HEK293 (cell line): ENCODE measurements around the gene CCDC179.

Source experiments
- MZF1 ChIP-seq: fragments of 450-650 bp; formaldehyde crosslinking; IDR thresholded peaks from 2 replicates; pipeline ENCODE4 v1.5.1; 2017; ENCODE audit warnings: missing biosample characterization, missing genetic modification characterization, borderline replicate concordance
- REPIN1 ChIP-seq: fragments of 450-650 bp; formaldehyde crosslinking; IDR thresholded peaks from 2 replicates; pipeline ENCODE4 v1.5.1; 2017; ENCODE audit warnings: missing biosample characterization, missing genetic modification characterization, low read depth
- ZNF138 ChIP-seq: fragments of 450-650 bp; formaldehyde crosslinking; IDR thresholded peaks from 2 replicates; pipeline ENCODE4 v1.5.1; 2016; ENCODE audit warnings: missing biosample characterization, missing genetic modification characterization, borderline replicate concordance
- ZNF341 ChIP-seq: fragments of 450-650 bp; formaldehyde crosslinking; IDR thresholded peaks from 2 replicates; pipeline ENCODE4; 2016; ENCODE audit warnings: low read depth, missing biosample characterization, missing genetic modification characterization
- ZNF473 ChIP-seq: fragments of 450-650 bp; formaldehyde crosslinking; IDR thresholded peaks from 2 replicates; pipeline ENCODE4 v1.5.1; 2017; ENCODE audit warnings: missing biosample characterization, missing genetic modification characterization
- ZNF76 ChIP-seq: fragments of 450-650 bp; formaldehyde crosslinking; IDR thresholded peaks from 2 replicates; pipeline ENCODE4; 2016; ENCODE audit warnings: low read depth, missing biosample characterization, missing genetic modification characterization, borderline replicate concordance
- ZNF777 ChIP-seq: fragments of 450-650 bp; formaldehyde crosslinking; IDR thresholded peaks from 2 replicates; pipeline ENCODE4 v1.5.1; 2017; ENCODE audit warnings: missing biosample characterization, missing genetic modification characterization, borderline replicate concordance
- ZNF843 ChIP-seq: fragments of 450-650 bp; formaldehyde crosslinking; IDR thresholded peaks from 2 replicates; pipeline ENCODE4 v1.5.1; 2016; ENCODE audit warnings: missing biosample characterization, missing genetic modification characterization
- TF ChIP-seq, protein P1 (sequence below): fragments of 450-650 bp; formaldehyde crosslinking; IDR thresholded peaks from 2 replicates; pipeline ENCODE4 v1.5.1; 2016; ENCODE audit warnings: missing biosample characterization, missing genetic modification characterization, borderline replicate concordance
- TF ChIP-seq, protein P2 (sequence below): fragments of 450-650 bp; formaldehyde crosslinking; IDR thresholded peaks from 2 replicates; pipeline ENCODE4 v1.5.1; 2016; ENCODE audit warnings: missing biosample characterization, missing genetic modification characterization, borderline replicate concordance
- TF ChIP-seq, protein P3 (sequence below): fragments of 450-650 bp; formaldehyde crosslinking; IDR thresholded peaks from 2 replicates; pipeline ENCODE4 v1.5.1; 2016; ENCODE audit warnings: missing biosample characterization, missing genetic modification characterization
- TF ChIP-seq, protein P4 (sequence below): sonication (generic); formaldehyde crosslinking; IDR thresholded peaks from 2 replicates; pipeline ENCODE4 v1.8.1; 2022; ENCODE audit warnings: mild to moderate bottlenecking, moderate library complexity, missing genetic modification reagents
- TF ChIP-seq, protein P5 (sequence below): fragments of 450-650 bp; formaldehyde crosslinking; conservative IDR thresholded peaks from 2 replicates; pipeline ENCODE4 v1.5.1; 2016; ENCODE audit warnings: low read depth, missing biosample characterization, missing genetic modification characterization
- TF ChIP-seq, protein P6 (sequence below): fragments of 450-650 bp; formaldehyde crosslinking; IDR thresholded peaks from 2 replicates; pipeline ENCODE4 v1.5.1; 2017; ENCODE audit warnings: missing biosample characterization, missing genetic modification characterization

Gene CCDC179

DNA sequence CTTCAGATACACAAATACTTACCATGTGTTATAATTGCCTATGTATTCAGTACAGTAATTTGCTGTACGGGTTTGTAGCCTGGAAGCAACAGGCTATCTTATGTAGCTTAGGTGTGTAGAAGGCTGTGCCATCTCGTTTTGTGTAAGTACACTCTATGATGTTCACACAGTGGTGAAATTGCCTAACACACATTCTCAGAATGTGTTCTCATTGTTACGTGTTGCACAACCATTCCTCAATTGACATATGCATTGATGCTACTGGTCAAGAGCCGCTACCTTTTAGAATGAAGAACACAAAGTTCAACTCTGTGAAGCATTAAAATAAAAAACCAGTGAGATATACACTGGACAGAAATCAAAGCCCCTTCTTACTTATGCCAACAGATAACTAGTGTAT lies 57.4 kb downstream of the CCDC179 start (continued):
- TF ChIP-seq ZNF76 (tag by site-specific recombination) (no peak), MZF1 (tag by site-specific recombination) (no peak), ZNF341 (no peak), REPIN1 (tag by site-specific recombination) (no peak), ZNF473 (tag by site-specific recombination) (no peak), ZNF777 (no peak), ZNF138 (tag by site-specific recombination) (no peak), ZNF843 (tag by site-specific recombination) (no peak)
- TF ChIP-seq, protein P1, sequence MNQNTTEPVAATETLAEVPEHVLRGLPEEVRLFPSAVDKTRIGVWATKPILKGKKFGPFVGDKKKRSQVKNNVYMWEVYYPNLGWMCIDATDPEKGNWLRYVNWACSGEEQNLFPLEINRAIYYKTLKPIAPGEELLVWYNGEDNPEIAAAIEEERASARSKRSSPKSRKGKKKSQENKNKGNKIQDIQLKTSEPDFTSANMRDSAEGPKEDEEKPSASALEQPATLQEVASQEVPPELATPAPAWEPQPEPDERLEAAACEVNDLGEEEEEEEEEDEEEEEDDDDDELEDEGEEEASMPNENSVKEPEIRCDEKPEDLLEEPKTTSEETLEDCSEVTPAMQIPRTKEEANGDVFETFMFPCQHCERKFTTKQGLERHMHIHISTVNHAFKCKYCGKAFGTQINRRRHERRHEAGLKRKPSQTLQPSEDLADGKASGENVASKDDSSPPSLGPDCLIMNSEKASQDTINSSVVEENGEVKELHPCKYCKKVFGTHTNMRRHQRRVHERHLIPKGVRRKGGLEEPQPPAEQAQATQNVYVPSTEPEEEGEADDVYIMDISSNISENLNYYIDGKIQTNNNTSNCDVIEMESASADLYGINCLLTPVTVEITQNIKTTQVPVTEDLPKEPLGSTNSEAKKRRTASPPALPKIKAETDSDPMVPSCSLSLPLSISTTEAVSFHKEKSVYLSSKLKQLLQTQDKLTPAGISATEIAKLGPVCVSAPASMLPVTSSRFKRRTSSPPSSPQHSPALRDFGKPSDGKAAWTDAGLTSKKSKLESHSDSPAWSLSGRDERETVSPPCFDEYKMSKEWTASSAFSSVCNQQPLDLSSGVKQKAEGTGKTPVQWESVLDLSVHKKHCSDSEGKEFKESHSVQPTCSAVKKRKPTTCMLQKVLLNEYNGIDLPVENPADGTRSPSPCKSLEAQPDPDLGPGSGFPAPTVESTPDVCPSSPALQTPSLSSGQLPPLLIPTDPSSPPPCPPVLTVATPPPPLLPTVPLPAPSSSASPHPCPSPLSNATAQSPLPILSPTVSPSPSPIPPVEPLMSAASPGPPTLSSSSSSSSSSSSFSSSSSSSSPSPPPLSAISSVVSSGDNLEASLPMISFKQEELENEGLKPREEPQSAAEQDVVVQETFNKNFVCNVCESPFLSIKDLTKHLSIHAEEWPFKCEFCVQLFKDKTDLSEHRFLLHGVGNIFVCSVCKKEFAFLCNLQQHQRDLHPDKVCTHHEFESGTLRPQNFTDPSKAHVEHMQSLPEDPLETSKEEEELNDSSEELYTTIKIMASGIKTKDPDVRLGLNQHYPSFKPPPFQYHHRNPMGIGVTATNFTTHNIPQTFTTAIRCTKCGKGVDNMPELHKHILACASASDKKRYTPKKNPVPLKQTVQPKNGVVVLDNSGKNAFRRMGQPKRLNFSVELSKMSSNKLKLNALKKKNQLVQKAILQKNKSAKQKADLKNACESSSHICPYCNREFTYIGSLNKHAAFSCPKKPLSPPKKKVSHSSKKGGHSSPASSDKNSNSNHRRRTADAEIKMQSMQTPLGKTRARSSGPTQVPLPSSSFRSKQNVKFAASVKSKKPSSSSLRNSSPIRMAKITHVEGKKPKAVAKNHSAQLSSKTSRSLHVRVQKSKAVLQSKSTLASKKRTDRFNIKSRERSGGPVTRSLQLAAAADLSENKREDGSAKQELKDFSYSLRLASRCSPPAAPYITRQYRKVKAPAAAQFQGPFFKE, result no peak
- TF ChIP-seq, protein P2, sequence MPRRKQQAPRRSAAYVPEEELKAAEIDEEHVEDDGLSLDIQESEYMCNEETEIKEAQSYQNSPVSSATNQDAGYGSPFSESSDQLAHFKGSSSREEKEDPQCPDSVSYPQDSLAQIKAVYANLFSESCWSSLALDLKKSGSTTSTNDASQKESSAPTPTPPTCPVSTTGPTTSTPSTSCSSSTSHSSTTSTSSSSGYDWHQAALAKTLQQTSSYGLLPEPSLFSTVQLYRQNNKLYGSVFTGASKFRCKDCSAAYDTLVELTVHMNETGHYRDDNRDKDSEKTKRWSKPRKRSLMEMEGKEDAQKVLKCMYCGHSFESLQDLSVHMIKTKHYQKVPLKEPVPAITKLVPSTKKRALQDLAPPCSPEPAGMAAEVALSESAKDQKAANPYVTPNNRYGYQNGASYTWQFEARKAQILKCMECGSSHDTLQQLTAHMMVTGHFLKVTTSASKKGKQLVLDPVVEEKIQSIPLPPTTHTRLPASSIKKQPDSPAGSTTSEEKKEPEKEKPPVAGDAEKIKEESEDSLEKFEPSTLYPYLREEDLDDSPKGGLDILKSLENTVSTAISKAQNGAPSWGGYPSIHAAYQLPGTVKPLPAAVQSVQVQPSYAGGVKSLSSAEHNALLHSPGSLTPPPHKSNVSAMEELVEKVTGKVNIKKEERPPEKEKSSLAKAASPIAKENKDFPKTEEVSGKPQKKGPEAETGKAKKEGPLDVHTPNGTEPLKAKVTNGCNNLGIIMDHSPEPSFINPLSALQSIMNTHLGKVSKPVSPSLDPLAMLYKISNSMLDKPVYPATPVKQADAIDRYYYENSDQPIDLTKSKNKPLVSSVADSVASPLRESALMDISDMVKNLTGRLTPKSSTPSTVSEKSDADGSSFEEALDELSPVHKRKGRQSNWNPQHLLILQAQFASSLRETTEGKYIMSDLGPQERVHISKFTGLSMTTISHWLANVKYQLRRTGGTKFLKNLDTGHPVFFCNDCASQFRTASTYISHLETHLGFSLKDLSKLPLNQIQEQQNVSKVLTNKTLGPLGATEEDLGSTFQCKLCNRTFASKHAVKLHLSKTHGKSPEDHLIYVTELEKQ (tag by site-specific recombination), result no peak
- TF ChIP-seq, protein P3, sequence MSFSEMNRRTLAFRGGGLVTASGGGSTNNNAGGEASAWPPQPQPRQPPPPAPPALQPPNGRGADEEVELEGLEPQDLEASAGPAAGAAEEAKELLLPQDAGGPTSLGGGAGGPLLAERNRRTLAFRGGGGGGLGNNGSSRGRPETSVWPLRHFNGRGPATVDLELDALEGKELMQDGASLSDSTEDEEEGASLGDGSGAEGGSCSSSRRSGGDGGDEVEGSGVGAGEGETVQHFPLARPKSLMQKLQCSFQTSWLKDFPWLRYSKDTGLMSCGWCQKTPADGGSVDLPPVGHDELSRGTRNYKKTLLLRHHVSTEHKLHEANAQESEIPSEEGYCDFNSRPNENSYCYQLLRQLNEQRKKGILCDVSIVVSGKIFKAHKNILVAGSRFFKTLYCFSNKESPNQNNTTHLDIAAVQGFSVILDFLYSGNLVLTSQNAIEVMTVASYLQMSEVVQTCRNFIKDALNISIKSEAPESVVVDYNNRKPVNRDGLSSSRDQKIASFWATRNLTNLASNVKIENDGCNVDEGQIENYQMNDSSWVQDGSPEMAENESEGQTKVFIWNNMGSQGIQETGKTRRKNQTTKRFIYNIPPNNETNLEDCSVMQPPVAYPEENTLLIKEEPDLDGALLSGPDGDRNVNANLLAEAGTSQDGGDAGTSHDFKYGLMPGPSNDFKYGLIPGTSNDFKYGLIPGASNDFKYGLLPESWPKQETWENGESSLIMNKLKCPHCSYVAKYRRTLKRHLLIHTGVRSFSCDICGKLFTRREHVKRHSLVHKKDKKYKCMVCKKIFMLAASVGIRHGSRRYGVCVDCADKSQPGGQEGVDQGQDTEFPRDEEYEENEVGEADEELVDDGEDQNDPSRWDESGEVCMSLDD, result no peak
- TF ChIP-seq, protein P4, sequence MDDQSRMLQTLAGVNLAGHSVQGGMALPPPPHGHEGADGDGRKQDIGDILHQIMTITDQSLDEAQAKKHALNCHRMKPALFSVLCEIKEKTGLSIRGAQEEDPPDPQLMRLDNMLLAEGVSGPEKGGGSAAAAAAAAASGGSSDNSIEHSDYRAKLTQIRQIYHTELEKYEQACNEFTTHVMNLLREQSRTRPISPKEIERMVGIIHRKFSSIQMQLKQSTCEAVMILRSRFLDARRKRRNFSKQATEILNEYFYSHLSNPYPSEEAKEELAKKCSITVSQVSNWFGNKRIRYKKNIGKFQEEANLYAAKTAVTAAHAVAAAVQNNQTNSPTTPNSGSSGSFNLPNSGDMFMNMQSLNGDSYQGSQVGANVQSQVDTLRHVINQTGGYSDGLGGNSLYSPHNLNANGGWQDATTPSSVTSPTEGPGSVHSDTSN, result no peak
- TF ChIP-seq, protein P5, sequence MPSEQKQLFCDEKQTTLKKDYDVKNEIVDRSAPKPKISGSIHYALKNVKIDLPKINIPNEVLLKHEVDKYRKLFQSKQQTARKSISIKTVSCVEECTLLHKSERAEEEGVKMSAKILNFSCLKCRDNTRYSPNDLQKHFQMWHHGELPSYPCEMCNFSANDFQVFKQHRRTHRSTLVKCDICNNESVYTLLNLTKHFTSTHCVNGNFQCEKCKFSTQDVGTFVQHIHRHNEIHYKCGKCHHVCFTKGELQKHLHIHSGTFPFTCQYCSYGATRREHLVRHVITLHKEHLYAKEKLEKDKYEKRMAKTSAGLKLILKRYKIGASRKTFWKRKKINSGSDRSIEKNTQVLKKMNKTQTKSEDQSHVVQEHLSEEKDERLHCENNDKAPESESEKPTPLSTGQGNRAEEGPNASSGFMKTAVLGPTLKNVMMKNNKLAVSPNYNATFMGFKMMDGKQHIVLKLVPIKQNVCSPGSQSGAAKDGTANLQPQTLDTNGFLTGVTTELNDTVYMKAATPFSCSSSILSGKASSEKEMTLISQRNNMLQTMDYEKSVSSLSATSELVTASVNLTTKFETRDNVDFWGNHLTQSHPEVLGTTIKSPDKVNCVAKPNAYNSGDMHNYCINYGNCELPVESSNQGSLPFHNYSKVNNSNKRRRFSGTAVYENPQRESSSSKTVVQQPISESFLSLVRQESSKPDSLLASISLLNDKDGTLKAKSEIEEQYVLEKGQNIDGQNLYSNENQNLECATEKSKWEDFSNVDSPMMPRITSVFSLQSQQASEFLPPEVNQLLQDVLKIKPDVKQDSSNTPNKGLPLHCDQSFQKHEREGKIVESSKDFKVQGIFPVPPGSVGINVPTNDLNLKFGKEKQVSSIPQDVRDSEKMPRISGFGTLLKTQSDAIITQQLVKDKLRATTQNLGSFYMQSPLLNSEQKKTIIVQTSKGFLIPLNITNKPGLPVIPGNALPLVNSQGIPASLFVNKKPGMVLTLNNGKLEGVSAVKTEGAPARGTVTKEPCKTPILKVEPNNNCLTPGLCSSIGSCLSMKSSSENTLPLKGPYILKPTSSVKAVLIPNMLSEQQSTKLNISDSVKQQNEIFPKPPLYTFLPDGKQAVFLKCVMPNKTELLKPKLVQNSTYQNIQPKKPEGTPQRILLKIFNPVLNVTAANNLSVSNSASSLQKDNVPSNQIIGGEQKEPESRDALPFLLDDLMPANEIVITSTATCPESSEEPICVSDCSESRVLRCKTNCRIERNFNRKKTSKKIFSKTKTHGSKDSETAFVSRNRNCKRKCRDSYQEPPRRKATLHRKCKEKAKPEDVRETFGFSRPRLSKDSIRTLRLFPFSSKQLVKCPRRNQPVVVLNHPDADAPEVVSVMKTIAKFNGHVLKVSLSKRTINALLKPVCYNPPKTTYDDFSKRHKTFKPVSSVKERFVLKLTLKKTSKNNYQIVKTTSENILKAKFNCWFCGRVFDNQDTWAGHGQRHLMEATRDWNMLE (tag by site-specific recombination), result no peak
- TF ChIP-seq, protein P6, sequence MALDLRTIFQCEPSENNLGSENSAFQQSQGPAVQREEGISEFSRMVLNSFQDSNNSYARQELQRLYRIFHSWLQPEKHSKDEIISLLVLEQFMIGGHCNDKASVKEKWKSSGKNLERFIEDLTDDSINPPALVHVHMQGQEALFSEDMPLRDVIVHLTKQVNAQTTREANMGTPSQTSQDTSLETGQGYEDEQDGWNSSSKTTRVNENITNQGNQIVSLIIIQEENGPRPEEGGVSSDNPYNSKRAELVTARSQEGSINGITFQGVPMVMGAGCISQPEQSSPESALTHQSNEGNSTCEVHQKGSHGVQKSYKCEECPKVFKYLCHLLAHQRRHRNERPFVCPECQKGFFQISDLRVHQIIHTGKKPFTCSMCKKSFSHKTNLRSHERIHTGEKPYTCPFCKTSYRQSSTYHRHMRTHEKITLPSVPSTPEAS (tag by site-specific recombination), result no peak
- TF ChIP-seq, all 188 proteins: peak for 0
